Measurements from ENCODE around the gene ADD3. TPM values are rescaled to one million over a fixed set of nuclear protein-coding genes. Genes with fewer than 3 reads are reported as not detected.

ADD3 gene
- total RNA-seq, 1 donor: 1,018 TPM

DNA sequence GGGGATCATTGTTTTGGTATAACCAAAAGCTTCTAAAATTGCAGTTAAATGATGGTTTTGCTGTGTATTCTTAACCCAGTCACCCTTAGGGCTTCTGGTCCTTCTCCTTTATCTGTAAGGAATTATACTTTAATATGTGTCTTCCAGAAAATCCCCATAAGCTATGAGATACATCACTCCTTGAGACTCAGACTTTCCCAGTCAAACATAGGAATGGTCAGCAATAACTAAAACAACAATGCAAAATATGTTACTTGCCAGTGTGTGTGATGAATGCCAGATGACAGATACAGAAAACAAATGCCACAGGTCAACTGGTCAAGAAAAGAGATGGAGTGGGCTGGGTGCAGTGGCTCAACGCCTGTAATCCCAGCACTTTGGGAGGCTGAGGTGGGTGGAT is 10.1 kb downstream of the ADD3 start:
- H3K79me2 ChIP-seq (ENCODE audit: insufficient read depth, low read length): peaks cover 94% of the 10 kb centered on the region
- TF ChIP-seq, protein P1, sequence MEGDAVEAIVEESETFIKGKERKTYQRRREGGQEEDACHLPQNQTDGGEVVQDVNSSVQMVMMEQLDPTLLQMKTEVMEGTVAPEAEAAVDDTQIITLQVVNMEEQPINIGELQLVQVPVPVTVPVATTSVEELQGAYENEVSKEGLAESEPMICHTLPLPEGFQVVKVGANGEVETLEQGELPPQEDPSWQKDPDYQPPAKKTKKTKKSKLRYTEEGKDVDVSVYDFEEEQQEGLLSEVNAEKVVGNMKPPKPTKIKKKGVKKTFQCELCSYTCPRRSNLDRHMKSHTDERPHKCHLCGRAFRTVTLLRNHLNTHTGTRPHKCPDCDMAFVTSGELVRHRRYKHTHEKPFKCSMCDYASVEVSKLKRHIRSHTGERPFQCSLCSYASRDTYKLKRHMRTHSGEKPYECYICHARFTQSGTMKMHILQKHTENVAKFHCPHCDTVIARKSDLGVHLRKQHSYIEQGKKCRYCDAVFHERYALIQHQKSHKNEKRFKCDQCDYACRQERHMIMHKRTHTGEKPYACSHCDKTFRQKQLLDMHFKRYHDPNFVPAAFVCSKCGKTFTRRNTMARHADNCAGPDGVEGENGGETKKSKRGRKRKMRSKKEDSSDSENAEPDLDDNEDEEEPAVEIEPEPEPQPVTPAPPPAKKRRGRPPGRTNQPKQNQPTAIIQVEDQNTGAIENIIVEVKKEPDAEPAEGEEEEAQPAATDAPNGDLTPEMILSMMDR (IDR thresholded peaks at IDR 0.05; ENCODE audit: extremely low read depth, low read depth, low read length): no peak
- DNase-seq (ENCODE audit: insufficient read length, low spot score, missing footprints): peak; percentile 64
- H4K20me1 ChIP-seq (ENCODE audit: insufficient read depth, low read length): peaks cover 47% of the 10 kb centered on the region
- H3K4me2 ChIP-seq (ENCODE audit: insufficient read depth, low read length): no peak overlapping the region
- no peak overlapping the region for H3K4me3 ChIP-seq (ENCODE audit: insufficient read depth, low read length)
- H3K27ac ChIP-seq (ENCODE audit: low read depth, low read length): no peak overlapping the region
- peaks cover 19% of the 10 kb centered on the region for H3K4me1 ChIP-seq (ENCODE audit: insufficient read depth, low read length)
- no peaks in the 10 kb centered on the region for H3K27me3 ChIP-seq (ENCODE audit: insufficient read depth, low read length)
- H3K36me3 ChIP-seq (ENCODE audit: insufficient read depth, low read length): no peaks in the 10 kb centered on the region
- no peak overlapping the region for H2AFZ ChIP-seq (ENCODE audit: low read length)
- H3K9me3 ChIP-seq (ENCODE audit: low read depth, low read length): no peaks in the 10 kb centered on the region

DNA sequence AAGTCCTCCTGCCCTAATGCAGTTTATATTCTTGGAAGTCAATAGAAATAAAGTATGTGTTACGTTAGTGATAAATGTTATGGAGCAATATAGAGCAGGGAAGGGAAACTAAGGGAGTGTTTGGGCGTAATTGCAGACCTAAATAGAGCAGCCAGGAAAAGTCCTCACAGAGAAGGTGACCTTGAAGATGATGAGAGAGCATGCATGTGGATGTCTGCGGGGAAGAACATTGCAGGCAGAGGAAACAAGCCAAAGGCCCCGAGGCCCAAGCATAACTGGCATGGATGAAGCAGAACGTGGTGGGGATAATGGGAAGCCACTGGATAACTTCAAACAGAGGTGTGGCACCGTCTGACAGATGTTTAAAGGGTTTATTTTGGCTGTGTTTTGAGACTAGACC is 12.5 kb downstream of the ADD3 start:
- Histone ChIP-seq H3K4me3 (ENCODE audit: insufficient read depth, low read length) (no peak overlapping the region), H3K27ac (ENCODE audit: low read depth, low read length) (no peak overlapping the region), H3K27me3 (ENCODE audit: insufficient read depth, low read length) (no peaks in the 10 kb centered on the region), H3K9me3 (ENCODE audit: low read depth, low read length) (no peaks in the 10 kb centered on the region), H3K4me2 (ENCODE audit: insufficient read depth, low read length) (no peak overlapping the region), H3K79me2 (ENCODE audit: insufficient read depth, low read length) (peaks cover 92% of the 10 kb centered on the region), H4K20me1 (ENCODE audit: insufficient read depth, low read length) (peaks cover 52% of the 10 kb centered on the region), H2AFZ (ENCODE audit: low read length) (no peak overlapping the region), H3K4me1 (ENCODE audit: insufficient read depth, low read length) (peaks cover 9% of the 10 kb centered on the region), H3K36me3 (ENCODE audit: insufficient read depth, low read length) (no peaks in the 10 kb centered on the region)
- TF ChIP-seq, protein P1 (IDR thresholded peaks at IDR 0.05; ENCODE audit: extremely low read depth, low read depth, low read length): no peak
- no peak for DNase-seq (ENCODE audit: insufficient read length, low spot score, missing footprints)

- Histone ChIP-seq H3K27ac (ENCODE audit: low read depth, low read length) (no peak overlapping the region), H3K4me2 (ENCODE audit: insufficient read depth, low read length) (no peak overlapping the region), H2AFZ (ENCODE audit: low read length) (no peak overlapping the region), H3K79me2 (ENCODE audit: insufficient read depth, low read length) (peaks cover 89% of the 10 kb centered on the region), H3K4me1 (ENCODE audit: insufficient read depth, low read length) (peaks cover 3% of the 10 kb centered on the region), H3K9me3 (ENCODE audit: low read depth, low read length) (no peaks in the 10 kb centered on the region), H3K27me3 (ENCODE audit: insufficient read depth, low read length) (no peaks in the 10 kb centered on the region), H4K20me1 (ENCODE audit: insufficient read depth, low read length) (peaks cover 46% of the 10 kb centered on the region), H3K4me3 (ENCODE audit: insufficient read depth, low read length) (no peak overlapping the region), H3K36me3 (ENCODE audit: insufficient read depth, low read length) (no peaks in the 10 kb centered on the region)
- TF ChIP-seq, protein P1 (IDR thresholded peaks at IDR 0.05; ENCODE audit: extremely low read depth, low read depth, low read length): no peak
- no peak for DNase-seq (ENCODE audit: insufficient read length, low spot score, missing footprints)
These were observed 15.1 kb downstream of the ADD3 start for GRCh38 chr10:110022716-110023504.

DNA sequence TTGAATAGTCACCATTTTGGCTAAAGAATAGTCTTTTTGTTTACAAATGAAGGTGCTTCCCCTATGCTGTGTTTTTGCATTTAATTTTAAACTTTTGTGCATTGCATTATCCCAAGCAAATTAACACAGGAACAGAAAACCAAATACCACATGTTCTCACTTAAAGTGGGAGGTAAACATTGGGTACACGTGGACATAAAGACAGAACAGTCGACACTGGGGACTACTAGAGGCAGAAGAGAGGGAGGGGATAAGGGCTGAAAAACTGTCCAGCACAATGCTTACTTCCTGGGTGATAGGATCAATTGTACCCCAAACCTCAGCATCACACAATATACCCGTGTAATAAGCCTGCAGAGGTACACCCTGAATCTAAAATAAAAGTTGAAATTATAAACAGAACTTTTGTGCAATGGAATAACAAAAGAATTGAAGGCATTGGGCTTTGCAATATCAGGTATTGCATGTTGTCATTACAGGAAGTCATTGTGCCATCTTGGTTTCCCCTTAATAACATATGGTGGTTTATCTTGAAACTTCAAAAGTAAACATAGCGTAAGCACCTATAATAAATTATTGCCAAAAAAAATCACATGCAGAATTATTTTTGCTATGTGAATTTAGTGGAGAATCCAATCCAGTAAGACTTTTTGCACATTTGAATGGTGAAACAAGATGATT is 16.1 kb downstream of the ADD3 start:
- Histone ChIP-seq H3K27me3 (ENCODE audit: insufficient read depth, low read length) (no peaks in the 10 kb centered on the region), H3K36me3 (ENCODE audit: insufficient read depth, low read length) (no peaks in the 10 kb centered on the region), H3K9me3 (ENCODE audit: low read depth, low read length) (no peaks in the 10 kb centered on the region), H3K27ac (ENCODE audit: low read depth, low read length) (no peak overlapping the region), H3K4me1 (ENCODE audit: insufficient read depth, low read length) (no peaks in the 10 kb centered on the region), H3K4me3 (ENCODE audit: insufficient read depth, low read length) (no peak overlapping the region), H3K79me2 (ENCODE audit: insufficient read depth, low read length) (peaks cover 89% of the 10 kb centered on the region), H2AFZ (ENCODE audit: low read length) (no peak overlapping the region), H4K20me1 (ENCODE audit: insufficient read depth, low read length) (peaks cover 46% of the 10 kb centered on the region), H3K4me2 (ENCODE audit: insufficient read depth, low read length) (no peak overlapping the region)
- TF ChIP-seq, protein P1 (IDR thresholded peaks at IDR 0.05; ENCODE audit: extremely low read depth, low read depth, low read length): no peak
- no peak for DNase-seq (ENCODE audit: insufficient read length, low spot score, missing footprints)
